Esophagus muscularis mucosa (tissue), 4 donors: ENCODE data around the gene NRSN2. TPM values are rescaled to one million over a fixed set of nuclear protein-coding genes. Genes with fewer than 3 reads are reported as not detected.

ENCODE experiments used
- DNase-seq: peaks from one replicate; pipeline ENCODE4 v3.0.0-alpha.2; 2017; ENCODE audit errors: extremely low spot score
- H3K27ac ChIP-seq, 4 donors: fragments of 200-600 bp; sonication (generic); replicated peaks in 1 of 4; 1 replicate in 3 of 4; 2 replicates in 1 of 4; pipeline ENCODE4 v1.5.1; 2016 to 2019; ENCODE audit warnings: mild to moderate bottlenecking in 1 of 4
- H3K27me3 ChIP-seq, 4 donors: fragments of 200-600 bp; sonication (generic); one replicate each; pipeline versions ENCODE4 v1.5.1 to v1.6.0; 2016 to 2019
- H3K36me3 ChIP-seq, 4 donors: fragments of 200-600 bp; sonication (generic); one replicate each; pipeline ENCODE4 v1.5.1; 2016 to 2019
- H3K4me1 ChIP-seq, 4 donors: fragments of 200-600 bp; sonication (generic); one replicate each; pipeline ENCODE4 v1.5.1; 2016 to 2019
- H3K4me3 ChIP-seq, 4 donors: fragments of 200-600 bp; sonication (generic); 1 replicate in 2 of 4; 2 replicates in 2 of 4; pipeline ENCODE4 v1.5.1; 2016 to 2019; ENCODE audit warnings: mild to moderate bottlenecking in 4 of 4, moderate library complexity in 1 of 4
- H3K9me3 ChIP-seq, 4 donors: fragments of 200-600 bp; sonication (generic); 1 replicate in 3 of 4; 2 replicates in 1 of 4; pipeline ENCODE4 v1.5.1; 2016 to 2019
- EP300 ChIP-seq: sonication (generic); formaldehyde crosslinking; IDR thresholded peaks from one replicate; pipeline ENCODE4 v1.6.1; 2017; ENCODE audit warnings: antibody characterized with exemption
- POLR2A ChIP-seq: fragments of 450-650 bp; IDR thresholded peaks from one replicate; pipeline ENCODE4 v1.6.1; 2017; ENCODE audit warnings: antibody characterized with exemption, moderate library complexity, mild to moderate bottlenecking, low read depth
- POLR2AphosphoS5 ChIP-seq, 2 donors: sonication (generic); formaldehyde crosslinking; IDR thresholded peaks; one replicate each; pipeline ENCODE4 v1.6.1; 2017; ENCODE audit warnings: antibody characterized with exemption in 2 of 2
- WGBS: methylation state at CpG from one replicate; pipeline ENCODE4 v1.1.5; 2018; 5-methylcytosine and 5-hydroxymethylcytosine counted together
- intact Hi-C: fragments of 100-400 bp; cut with DNase I; formaldehyde crosslinking; loops from one replicate; pipeline ENCODE4 v1.15.1; 2023
- total RNA-seq, 4 donors: library from RNA; depleted of rRNA; stranded (reverse); fragments of >200 nt; gene quantifications; one replicate each; pipeline versions ENCODE4 v1.1.0 to v1.2.1, GENCODE V29; 2016
- TF ChIP-seq, protein P1 (sequence below), 3 experiments: fragments of 200-600 bp in 2 of 3; fragments of 450-650 bp in 1 of 3; sonication (generic) in 2 of 3; IDR thresholded peaks; one replicate each; pipeline ENCODE4 v1.5.1; 2017 to 2019; ENCODE audit warnings: antibody characterized with exemption in 3 of 3, mild to moderate bottlenecking in 2 of 3, moderate library complexity in 1 of 3

The NRSN2 gene
- total RNA-seq, 4 donors from 2014 or later, result 20.8 to 72.8 (median 48.9) TPM

DNA sequence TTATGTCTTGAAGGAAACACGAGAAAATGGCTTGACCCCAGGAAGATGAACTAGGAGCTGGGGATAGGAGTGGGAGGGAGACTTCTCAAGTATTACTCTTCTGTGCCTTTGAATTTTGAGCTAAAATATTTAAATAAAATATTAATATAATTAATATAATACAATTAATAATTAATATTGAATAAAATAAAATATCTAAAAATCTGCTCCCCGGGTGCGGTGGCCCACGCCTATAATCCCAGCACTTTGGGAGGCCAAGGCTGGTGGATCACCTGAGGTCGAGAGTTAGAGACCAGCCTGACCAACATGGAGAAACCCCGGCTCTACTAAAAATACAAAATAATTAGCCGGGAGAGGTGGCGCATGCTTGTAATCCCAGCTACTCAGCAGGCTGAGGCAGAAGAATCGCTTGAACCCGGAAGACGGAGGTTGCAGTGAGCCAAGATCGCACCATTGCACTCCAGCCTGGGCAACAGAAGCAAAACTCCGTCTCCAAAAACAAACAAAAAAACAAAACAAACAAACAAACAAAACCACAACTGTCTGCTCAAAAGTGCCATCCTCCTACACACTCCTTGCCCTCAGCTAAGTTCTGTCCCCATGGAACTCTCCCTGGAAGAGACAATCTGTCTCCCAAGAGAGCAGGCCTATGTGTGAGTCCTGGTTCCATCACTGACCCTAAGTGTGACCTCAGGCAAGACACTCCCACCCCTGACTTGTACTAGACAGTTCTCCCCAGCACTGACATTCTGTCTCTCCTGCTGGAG, 20.0 kb downstream of the NRSN2 start:
- TF ChIP-seq, protein P1, sequence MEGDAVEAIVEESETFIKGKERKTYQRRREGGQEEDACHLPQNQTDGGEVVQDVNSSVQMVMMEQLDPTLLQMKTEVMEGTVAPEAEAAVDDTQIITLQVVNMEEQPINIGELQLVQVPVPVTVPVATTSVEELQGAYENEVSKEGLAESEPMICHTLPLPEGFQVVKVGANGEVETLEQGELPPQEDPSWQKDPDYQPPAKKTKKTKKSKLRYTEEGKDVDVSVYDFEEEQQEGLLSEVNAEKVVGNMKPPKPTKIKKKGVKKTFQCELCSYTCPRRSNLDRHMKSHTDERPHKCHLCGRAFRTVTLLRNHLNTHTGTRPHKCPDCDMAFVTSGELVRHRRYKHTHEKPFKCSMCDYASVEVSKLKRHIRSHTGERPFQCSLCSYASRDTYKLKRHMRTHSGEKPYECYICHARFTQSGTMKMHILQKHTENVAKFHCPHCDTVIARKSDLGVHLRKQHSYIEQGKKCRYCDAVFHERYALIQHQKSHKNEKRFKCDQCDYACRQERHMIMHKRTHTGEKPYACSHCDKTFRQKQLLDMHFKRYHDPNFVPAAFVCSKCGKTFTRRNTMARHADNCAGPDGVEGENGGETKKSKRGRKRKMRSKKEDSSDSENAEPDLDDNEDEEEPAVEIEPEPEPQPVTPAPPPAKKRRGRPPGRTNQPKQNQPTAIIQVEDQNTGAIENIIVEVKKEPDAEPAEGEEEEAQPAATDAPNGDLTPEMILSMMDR (IDR thresholded peaks at IDR 0.05), result no peak
- no peak for TF ChIP-seq POLR2AphosphoS5 (IDR thresholded peaks at IDR 0.05)
- no peak for TF ChIP-seq EP300
- no peak for TF ChIP-seq POLR2A
- intact Hi-C loops, result no loop called here
- H3K4me3 ChIP-seq, result no peak overlapping the region
- 81% methylated on average over 12 of the region's 13 CpGs for WGBS
- peaks cover 10 to 20% (median 14%) of the 10 kb centered on the region in 4 donors for H3K4me1 ChIP-seq
- no peaks in the 10 kb centered on the region for H3K36me3 ChIP-seq
- no peak for DNase-seq
- H3K27ac ChIP-seq, result no peak overlapping the region
- no peaks in the 10 kb centered on the region for H3K27me3 ChIP-seq
- no peaks in the 10 kb centered on the region for H3K9me3 ChIP-seq

DNA sequence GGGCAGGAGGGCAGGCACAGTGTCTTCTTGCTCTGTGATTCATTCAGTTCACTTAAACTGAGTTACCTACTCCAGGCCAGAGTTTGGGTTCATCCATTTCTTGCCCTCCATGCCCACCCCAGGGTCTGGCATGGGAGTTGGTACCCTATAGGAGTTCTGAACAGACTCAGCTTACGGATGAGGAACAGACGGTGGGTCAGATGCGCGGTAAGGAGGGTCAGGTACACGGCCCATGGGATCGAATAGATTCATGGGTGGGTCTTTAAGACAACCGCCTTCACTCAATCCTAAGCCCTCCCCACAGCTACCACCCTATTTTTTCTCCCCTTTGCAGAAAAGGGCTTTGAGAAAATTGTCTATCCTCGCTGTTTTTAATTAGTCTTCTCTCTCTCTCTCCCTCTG, 20.6 kb downstream of the NRSN2 start:
- no peaks in the 10 kb centered on the region for H3K36me3 ChIP-seq
- H3K4me1 ChIP-seq, result peaks cover 13 to 21% (median 16%) of the 10 kb centered on the region in 4 donors
- TF ChIP-seq EP300 (no peak), POLR2AphosphoS5 (IDR thresholded peaks at IDR 0.05) (no peak), POLR2A (no peak)
- TF ChIP-seq, protein P1 (IDR thresholded peaks at IDR 0.05), result no peak
- H3K9me3 ChIP-seq, result no peaks in the 10 kb centered on the region
- H3K4me3 ChIP-seq, result no peak overlapping the region
- 67% methylated on average over 8 of the region's 8 CpGs for WGBS
- intact Hi-C loops, result no loop called here
- H3K27ac ChIP-seq, result no peak overlapping the region
- no peak for DNase-seq
- H3K27me3 ChIP-seq, result no peaks in the 10 kb centered on the region

DNA sequence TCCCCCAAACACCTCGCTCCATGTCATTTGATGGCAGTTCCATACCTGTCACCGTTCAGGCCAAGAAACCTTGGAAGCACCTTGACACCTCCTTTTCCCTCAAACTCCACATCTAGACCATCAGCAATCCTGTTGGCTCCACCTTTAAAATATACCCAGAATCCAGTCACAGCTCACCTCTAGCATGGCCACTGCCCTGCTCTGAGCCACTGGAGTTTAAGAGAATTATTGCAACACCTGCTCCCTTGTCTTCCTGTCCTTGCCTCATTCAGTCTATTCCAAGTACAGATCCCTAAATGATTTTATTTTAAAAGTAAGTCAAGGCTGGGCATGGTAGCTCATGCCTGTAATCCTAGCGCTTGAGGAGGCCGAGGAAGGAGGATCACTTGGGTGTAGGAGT, 22.0 kb downstream of the NRSN2 start:
- Histone ChIP-seq H3K36me3 (no peaks in the 10 kb centered on the region), H3K9me3 (no peaks in the 10 kb centered on the region), H3K4me3 (no peak overlapping the region), H3K4me1 (peaks cover 13 to 23% (median 17%) of the 10 kb centered on the region in 4 donors), H3K27me3 (no peaks in the 10 kb centered on the region), H3K27ac (no peak overlapping the region)
- no peak for DNase-seq
- TF ChIP-seq POLR2A (no peak), POLR2AphosphoS5 (IDR thresholded peaks at IDR 0.05) (no peak), EP300 (no peak)
- TF ChIP-seq, protein P1 (IDR thresholded peaks at IDR 0.05), result no peak
- intact Hi-C loops, result no loop called here
- 89% methylated on average over 4 of the region's 4 CpGs for WGBS

DNA sequence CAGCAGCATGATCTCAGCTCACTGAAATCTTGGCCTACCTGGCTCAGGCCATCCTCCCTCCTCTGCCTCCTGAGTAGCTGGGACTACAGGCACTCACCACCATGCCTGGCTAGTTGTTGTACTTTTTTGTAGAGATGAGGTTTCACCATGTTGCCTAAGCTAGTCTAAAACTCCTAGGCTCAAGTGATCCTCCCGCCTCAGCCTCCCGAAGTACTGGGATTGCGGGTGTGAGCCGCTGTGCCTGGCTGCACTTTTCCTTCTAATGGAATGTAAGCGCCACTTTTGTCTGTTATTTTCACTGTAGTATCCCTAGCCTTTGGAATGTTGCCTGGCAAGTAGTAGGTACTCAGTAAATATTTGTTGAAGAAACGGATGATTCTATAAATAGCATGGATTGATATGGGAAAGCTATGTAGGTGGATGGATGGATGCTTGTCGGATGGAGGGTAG, 23.3 kb downstream of the NRSN2 start:
- no peak for DNase-seq
- Histone ChIP-seq H3K4me1 (peaks cover 13 to 23% (median 17%) of the 10 kb centered on the region in 4 donors), H3K27ac (no peak overlapping the region), H3K27me3 (no peaks in the 10 kb centered on the region), H3K9me3 (no peaks in the 10 kb centered on the region), H3K36me3 (no peaks in the 10 kb centered on the region), H3K4me3 (no peak overlapping the region)
- intact Hi-C loops, result no loop called here
- WGBS, result 86% methylated on average over 7 of the region's 7 CpGs
- no peak for TF ChIP-seq EP300
- TF ChIP-seq, protein P1 (IDR thresholded peaks at IDR 0.05), result no peak
- TF ChIP-seq POLR2AphosphoS5 (IDR thresholded peaks at IDR 0.05), result no peak
- no peak for TF ChIP-seq POLR2A
